OCI-LY7 (cell line): ENCODE results near the gene ZDHHC21.

Source experiments
- CTCF ChIP-seq: fragments of 200-600 bp; sonication (generic); conservative IDR thresholded peaks from 2 replicates; pipeline ENCODE4 v1.5.1; 2014; ENCODE audit warnings: mild to moderate bottlenecking, antibody characterized with exemption, low read length, moderate library complexity, mixed read lengths
- EZH2phosphoT487 ChIP-seq: fragments of 200-600 bp; sonication (generic); IDR thresholded peaks from 2 replicates; pipeline ENCODE4 v1.6.1; 2018; ENCODE audit warnings: low read depth, borderline replicate concordance, mild to moderate bottlenecking, mixed run types, antibody characterized with exemption, low read length, moderate library complexity, mixed read lengths

DNA sequence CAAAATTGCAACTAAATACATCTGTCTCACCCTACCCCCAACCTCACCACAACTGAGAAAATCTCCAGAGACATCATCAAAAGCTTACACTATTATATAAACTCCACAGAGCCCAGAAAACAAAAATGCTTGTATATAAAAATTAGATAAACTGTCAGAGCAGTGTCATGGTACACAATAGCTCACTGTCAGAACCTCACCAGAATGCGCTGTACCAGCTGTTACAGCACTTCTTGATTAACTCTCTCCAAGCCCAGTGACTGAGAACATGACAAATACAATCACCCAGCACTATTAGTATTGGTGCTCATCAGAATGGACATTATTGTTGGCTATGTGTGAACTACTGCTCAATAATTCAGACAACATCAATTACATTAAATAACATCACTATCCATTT is 65.7 kb downstream of the ZDHHC21 start:
- TF ChIP-seq CTCF (no peak), EZH2phosphoT487 (no peak)
